Epithelial cell of proximal tubule (primary cell): ENCODE measurements around the gene REN. TPM values are rescaled to one million over a fixed set of nuclear protein-coding genes. Genes with fewer than 3 reads are reported as not detected.
A peak's percentile ranks its signal among the peaks of the same experiment; 100 is the strongest.

Experiments used
- DNase-seq: peaks from one replicate; pipeline ENCODE4 v3.0.0-alpha.2; 2011; ENCODE audit warnings: low read depth
- H3K4me3 ChIP-seq: 2 replicates; pipeline ENCODE4 v1.5.1; 2011; ENCODE audit warnings: low read depth, mild to moderate bottlenecking, low read length
- total RNA-seq: library from RNA; depleted of rRNA; stranded (reverse); fragments of >200 nt; gene quantifications from 2 replicates; pipeline ENCODE4 v1.2.3, GENCODE V29; 2015
- TF ChIP-seq, protein P1 (sequence below): conservative IDR thresholded peaks from 2 replicates; pipeline ENCODE4 v1.5.1; 2012; ENCODE audit warnings: low read depth, mild to moderate bottlenecking, low read length

The REN gene
- total RNA-seq, 1 donor from 2014 or later: 0.12 TPM

DNA sequence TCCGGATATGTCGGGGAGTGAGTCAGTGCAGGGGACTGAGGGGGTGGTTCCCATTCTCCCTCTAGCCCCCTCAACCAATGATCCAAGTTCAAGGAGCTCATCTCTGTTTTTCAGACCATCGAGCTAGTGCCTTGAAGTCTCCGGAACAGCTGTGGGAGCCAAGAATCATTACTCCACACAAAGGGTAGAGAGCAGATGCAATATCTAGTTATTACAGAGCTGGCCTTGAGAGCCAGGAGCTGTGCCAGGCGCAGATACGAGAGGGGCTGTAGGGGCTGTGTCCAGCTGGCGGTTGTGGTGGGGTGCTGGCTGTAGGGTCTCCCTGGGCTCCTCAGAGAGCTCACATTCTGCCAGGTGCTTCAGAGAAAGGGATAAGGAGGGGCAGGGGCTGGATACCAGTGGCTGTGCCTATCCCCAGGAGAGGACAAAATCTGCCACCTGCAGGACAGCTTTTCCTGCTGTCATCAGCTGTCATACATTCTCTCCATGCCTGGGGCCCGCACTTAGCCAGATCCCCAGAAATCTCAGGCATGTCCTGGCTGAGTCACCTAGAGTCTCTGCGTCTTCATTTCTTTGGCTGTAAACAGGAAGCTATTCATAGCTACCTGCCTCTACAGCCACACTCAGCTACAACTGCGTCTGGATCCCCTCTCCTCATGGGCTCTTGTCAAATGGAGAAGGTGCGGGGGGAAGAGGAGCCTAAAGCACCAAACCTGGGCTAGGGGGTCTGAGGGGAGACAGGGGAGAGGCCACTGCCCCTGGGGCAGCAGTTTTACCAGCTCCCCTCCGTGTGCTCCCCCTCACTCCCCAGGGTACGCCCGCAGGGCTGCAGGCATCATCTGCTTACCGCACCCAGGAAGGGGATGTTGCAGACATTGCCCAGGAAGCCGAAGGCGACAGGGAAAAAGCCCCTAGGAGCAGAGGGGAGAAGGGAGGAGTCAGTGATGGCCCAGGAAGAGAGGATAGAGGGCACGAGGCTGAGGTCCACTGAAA lies 32.5 kb upstream of the REN start:
- TF ChIP-seq, protein P1, sequence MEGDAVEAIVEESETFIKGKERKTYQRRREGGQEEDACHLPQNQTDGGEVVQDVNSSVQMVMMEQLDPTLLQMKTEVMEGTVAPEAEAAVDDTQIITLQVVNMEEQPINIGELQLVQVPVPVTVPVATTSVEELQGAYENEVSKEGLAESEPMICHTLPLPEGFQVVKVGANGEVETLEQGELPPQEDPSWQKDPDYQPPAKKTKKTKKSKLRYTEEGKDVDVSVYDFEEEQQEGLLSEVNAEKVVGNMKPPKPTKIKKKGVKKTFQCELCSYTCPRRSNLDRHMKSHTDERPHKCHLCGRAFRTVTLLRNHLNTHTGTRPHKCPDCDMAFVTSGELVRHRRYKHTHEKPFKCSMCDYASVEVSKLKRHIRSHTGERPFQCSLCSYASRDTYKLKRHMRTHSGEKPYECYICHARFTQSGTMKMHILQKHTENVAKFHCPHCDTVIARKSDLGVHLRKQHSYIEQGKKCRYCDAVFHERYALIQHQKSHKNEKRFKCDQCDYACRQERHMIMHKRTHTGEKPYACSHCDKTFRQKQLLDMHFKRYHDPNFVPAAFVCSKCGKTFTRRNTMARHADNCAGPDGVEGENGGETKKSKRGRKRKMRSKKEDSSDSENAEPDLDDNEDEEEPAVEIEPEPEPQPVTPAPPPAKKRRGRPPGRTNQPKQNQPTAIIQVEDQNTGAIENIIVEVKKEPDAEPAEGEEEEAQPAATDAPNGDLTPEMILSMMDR: peak; percentile 39
- H3K4me3 ChIP-seq: no peak overlapping the region
- DNase-seq: no peak

DNA sequence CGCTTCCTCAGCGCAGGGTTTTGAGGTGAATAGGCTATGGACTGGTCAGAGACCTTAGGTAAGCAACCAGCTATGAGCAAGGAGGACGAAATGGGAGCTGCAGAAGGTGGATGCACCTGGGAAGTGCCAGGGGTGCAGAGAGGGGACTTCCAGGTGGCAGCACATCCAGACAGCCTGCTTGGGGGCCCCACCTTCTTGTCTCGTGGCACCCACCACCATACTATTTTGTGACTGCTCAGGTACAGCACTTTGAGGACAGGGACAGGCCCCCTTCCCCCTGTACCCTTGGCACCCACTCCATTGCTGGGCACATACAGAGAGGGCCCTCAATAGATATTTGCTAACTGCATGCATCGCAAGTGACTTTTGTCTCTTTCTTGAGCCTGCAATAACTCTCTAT lies 30.9 kb upstream of the REN start:
- H3K4me3 ChIP-seq: no peak overlapping the region
- TF ChIP-seq, protein P1: no peak
- DNase-seq: no peak

GRCh38 chr1:204196068-204196795 lies 30.1 kb upstream of the REN start, which contains the start of gene KISS1:
TSS of gene KISS1 (minus strand) at chr1:204196491. CDS start at chr1:204192876, 3,615 bp downstream.
- TF ChIP-seq, protein P1: no peak
- DNase-seq: no peak
- no peak within 1 kb of the TSS for H3K4me3 ChIP-seq

DNA sequence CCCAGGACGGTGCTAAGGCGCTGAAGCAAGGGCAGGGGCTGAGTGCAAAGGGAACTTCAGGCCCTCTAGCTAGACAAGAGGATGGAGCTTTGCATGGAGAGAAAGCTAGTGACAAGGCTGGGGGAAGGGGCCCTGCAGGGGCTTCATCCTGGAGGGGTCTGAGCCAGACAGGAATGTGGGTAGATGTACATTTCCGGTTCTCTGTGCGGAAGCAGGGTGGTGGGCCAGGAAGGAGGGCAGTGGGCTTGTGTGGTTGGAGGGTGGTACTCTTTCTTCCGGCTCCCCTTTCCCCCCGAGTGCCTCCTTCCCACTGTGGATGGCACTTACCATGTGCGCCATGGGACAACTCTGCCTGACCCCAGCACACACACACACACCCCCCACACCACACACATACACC lies 28.6 kb upstream of the REN start:
- H3K4me3 ChIP-seq: no peak overlapping the region
- TF ChIP-seq, protein P1: no peak
- DNase-seq: no peak

DNA sequence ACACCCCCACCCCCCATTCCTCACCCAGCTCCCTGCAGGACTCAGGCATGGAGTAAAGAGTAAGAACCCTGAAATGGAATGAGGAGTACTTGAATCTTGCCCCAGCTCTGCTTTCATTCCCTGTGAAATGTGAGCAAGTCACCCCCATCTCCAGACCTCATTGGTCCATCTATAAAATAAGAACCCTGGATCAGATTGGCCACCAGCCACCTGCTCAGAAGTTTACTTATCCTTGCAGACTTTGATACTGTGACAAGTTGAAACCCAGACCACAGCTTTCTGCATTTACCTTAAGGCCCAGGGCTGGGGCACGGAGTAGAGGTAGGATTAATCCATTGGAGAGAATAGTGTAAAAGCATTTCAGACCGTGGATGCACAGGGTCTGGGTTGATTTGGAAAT lies 27.9 kb upstream of the REN start:
- DNase-seq: no peak
- no peak overlapping the region for H3K4me3 ChIP-seq
- TF ChIP-seq, protein P1: no peak

DNA sequence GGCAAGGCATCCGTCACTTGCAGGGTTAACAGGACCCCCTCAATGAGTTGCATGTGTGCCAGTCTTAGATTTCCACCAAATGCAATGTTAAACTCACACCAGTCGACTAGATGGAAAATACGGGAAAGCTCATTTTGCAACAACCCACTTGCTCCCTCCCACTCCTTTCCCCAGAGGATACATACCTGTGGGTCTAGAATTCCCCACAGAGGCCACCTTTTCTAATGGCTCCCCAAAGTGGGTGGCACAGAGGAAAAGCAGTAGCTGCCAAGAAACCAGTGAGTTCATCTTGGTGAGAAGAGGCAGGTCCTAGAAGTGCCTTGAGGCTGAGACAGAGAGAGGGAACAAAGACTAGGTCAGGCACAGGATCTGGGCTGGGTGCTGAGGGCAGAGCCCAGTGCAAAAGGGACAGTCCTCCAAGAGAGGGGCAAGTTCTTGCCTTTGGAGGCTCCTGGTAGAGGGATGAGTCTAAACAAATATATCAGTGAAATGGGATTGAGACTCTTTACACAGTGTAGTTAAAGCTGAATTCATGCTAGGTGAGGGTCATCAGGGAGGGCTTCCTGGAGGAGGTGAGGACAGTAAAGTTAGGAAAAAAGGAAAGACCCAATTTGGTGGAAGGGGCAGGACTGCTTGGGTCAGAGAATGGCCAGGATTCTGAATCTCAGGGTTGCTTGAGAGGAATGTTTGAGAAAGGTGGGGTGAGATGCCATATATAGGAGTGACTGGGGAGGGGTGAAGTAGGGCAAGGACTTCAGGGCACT lies 26.6 kb upstream of the REN start:
- DNase-seq: no peak
- TF ChIP-seq, protein P1: no peak
- H3K4me3 ChIP-seq: no peak overlapping the region
